HepG2 (cell line): ENCODE results near the gene SLIRP. TPM values are rescaled to one million over a fixed set of nuclear protein-coding genes. Genes with fewer than 3 reads are reported as not detected.

Source experiments
- GATAD1 ChIP-seq: IDR thresholded peaks from 2 replicates; pipeline ENCODE4 v1.6.1; 2016; ENCODE audit warnings: missing genetic modification reagents, missing compliant biosample characterization
- KLF9 ChIP-seq: IDR thresholded peaks from 2 replicates; pipeline ENCODE4 v1.6.1; 2016; ENCODE audit warnings: low read depth
- PATZ1 ChIP-seq: sonication (generic); formaldehyde crosslinking; IDR thresholded peaks from 2 replicates; pipeline ENCODE4 v1.4.0; 2020; ENCODE audit warnings: missing genetic modification reagents
- PRMT3 ChIP-seq: sonication (generic); formaldehyde crosslinking; IDR thresholded peaks from 2 replicates; pipeline ENCODE4 v1.8.1; 2022; ENCODE audit warnings: low read depth, mild to moderate bottlenecking, moderate library complexity, missing genetic modification reagents, borderline replicate concordance
- TBX2 ChIP-seq: sonication (generic); formaldehyde crosslinking; IDR thresholded peaks from 2 replicates; pipeline ENCODE4 v1.5.0; 2020; ENCODE audit warnings: missing genetic modification reagents, mild to moderate bottlenecking, borderline replicate concordance
- ZBTB40 ChIP-seq, 2 experiments: fragments of 450-650 bp in 1 of 2; sonication (generic) in 1 of 2; formaldehyde crosslinking in 1 of 2; IDR thresholded peaks; 2 replicates each; pipeline versions ENCODE4 v1.6.1 to v1.8.0; 2016 to 2022; ENCODE audit warnings: antibody characterized with exemption in 1 of 2, mild to moderate bottlenecking in 1 of 2, missing genetic modification reagents in 1 of 2
- ZBTB43 ChIP-seq: sonication (generic); formaldehyde crosslinking; conservative IDR thresholded peaks from 2 replicates; pipeline ENCODE4 v1.4.0; 2020; ENCODE audit warnings: missing genetic modification reagents
- ZFX ChIP-seq: sonication (generic); formaldehyde crosslinking; IDR thresholded peaks from 2 replicates; pipeline ENCODE4 v1.4.0; 2020; ENCODE audit warnings: mild to moderate bottlenecking, low read depth, missing genetic modification reagents, moderate library complexity
- ZNF274 ChIP-seq: sonication (generic); formaldehyde crosslinking; IDR thresholded peaks from 2 replicates; pipeline ENCODE4 v1.5.1; 2020; ENCODE audit warnings: mild to moderate bottlenecking, missing genetic modification reagents
- ZNF430 ChIP-seq: sonication (generic); formaldehyde crosslinking; IDR thresholded peaks from 2 replicates; pipeline ENCODE4 v1.9.0; 2021; ENCODE audit warnings: mild to moderate bottlenecking, missing genetic modification reagents
- ZNF513 ChIP-seq: sonication (generic); formaldehyde crosslinking; conservative IDR thresholded peaks from 2 replicates; pipeline ENCODE4 v1.5.0; 2020; ENCODE audit warnings: missing genetic modification reagents
- ZNF879 ChIP-seq: sonication (generic); formaldehyde crosslinking; IDR thresholded peaks from 2 replicates; pipeline ENCODE4 v1.8.1; 2023; ENCODE audit warnings: missing genetic modification reagents
- polyA plus RNA-seq, 8 experiments: library from polyadenylated mRNA; depleted of rRNA in 3 of 8; stranded (reverse) in 7 of 8; unstranded in 1 of 8; fragments of >200 nt; fragmentation: Illumina TruSeq in 4 of 8; extraction: Trizol in 4 of 8; gene quantifications; 2 replicates each; pipeline versions ENCODE4 v1.2.1 to v1.2.3, GENCODE V29; 2011 to 2016; ENCODE audit warnings: low read depth in 4 of 8, missing spikeins in 1 of 8, mixed read lengths in 1 of 8; ENCODE audit not compliant: insufficient read depth in 1 of 8
- total RNA-seq, 5 experiments: library from RNA; depleted of rRNA; stranded (reverse); fragments of >200 nt; fragmentation: Illumina TruSeq; extraction: Trizol; gene quantifications; 2 replicates each; pipeline ENCODE4 v1.2.3, GENCODE V29; 2016; ENCODE audit warnings: low read depth in 1 of 5

The SLIRP gene
- total and polyA plus RNA-seq, 2 of the 13 experiments (the other 11 are each of a cell fraction or from before 2014, with no cell fraction given): 281 to 548 TPM

- TF ChIP-seq PATZ1: no peak
- TF ChIP-seq ZNF513 (CRISPR knock-in tag): no peak
- TF ChIP-seq GATAD1: peak; percentile 89
- TF ChIP-seq ZNF274 (CRISPR knock-in tag): peak; percentile 79; the same call in 1 of the 2 replicates
- TF ChIP-seq ZBTB43 (CRISPR knock-in tag): 0 out of 2 replicates have a peak, but pooled peaks have one; percentile 3
- peak; percentile 98 for TF ChIP-seq ZFX (CRISPR knock-in tag)
- TF ChIP-seq TBX2: peak; percentile 39; the same call in 1 of the 2 replicates
- TF ChIP-seq PRMT3 (CRISPR knock-in tag): no peak
- peak; percentile 62; the same call in 1 of the 2 replicates for TF ChIP-seq ZNF430
- no peak for TF ChIP-seq ZBTB40 (IDR thresholded peaks at IDR 0.05)
- peak; percentile 48; the same call in 1 of the 2 replicates for TF ChIP-seq ZBTB40 (CRISPR knock-in tag; IDR thresholded peaks at IDR 0.05)
- TF ChIP-seq KLF9 (CRISPR knock-in tag): 0 out of 2 replicates have a peak, but pooled peaks have one; percentile 53
- TF ChIP-seq ZNF879 (CRISPR knock-in tag): 0 out of 2 replicates have a peak, but pooled peaks have one; percentile 35
Observed at GRCh38 chr14:77760381-77761204, 52.7 kb downstream of the SLIRP start, which contains the start of gene SNW1 (continued).
